Uterus (tissue), 4 donors: Measurements from ENCODE around the gene PRKN. TPM values are rescaled to one million over a fixed set of nuclear protein-coding genes. Genes with fewer than 3 reads are reported as not detected.

Source experiments
- DNase-seq, 2 donors: peaks; one replicate each; pipeline ENCODE4 v3.0.0-alpha.2; 2019 to 2020
- H3K27ac ChIP-seq, 2 donors: fragments of 200-600 bp; sonication (generic); 1 replicate in 1 of 2; 2 replicates in 1 of 2; pipeline ENCODE4 v1.5.1; 2016 to 2018
- H3K27me3 ChIP-seq, 2 donors: fragments of 200-600 bp; sonication (generic); one replicate each; pipeline ENCODE4 v1.5.1; 2018 to 2019; ENCODE audit warnings: control low read depth in 1 of 2
- H3K36me3 ChIP-seq, 2 donors: fragments of 200-600 bp; sonication (generic); one replicate each; pipeline ENCODE4 v1.5.1; 2019; ENCODE audit warnings: control low read depth in 1 of 2
- H3K4me1 ChIP-seq, 2 donors: fragments of 200-600 bp; sonication (generic); one replicate each; pipeline ENCODE4 v1.5.1; 2018 to 2019; ENCODE audit warnings: control low read depth in 1 of 2
- H3K4me3 ChIP-seq, 2 donors: fragments of 200-600 bp; sonication (generic); 1 replicate in 1 of 2; 2 replicates in 1 of 2; pipeline ENCODE4 v1.5.1; 2018 to 2019; ENCODE audit warnings: mild to moderate bottlenecking in 1 of 2
- H3K9me3 ChIP-seq, 2 donors: fragments of 200-600 bp; sonication (generic); one replicate each; pipeline ENCODE4 v1.5.1; 2019; ENCODE audit warnings: control low read depth in 1 of 2
- CTCF ChIP-seq, 4 experiments: fragments of 200-600 bp in 2 of 4; fragments of 450-650 bp in 2 of 4; sonication (generic) in 2 of 4; IDR thresholded peaks; one replicate each; pipeline ENCODE4 v1.5.1; 2016 to 2019; ENCODE audit warnings: antibody characterized with exemption in 4 of 4, mild to moderate bottlenecking in 2 of 4, moderate library complexity in 1 of 4
- POLR2A ChIP-seq, 2 donors: fragments of 450-650 bp; IDR thresholded peaks; one replicate each; pipeline ENCODE4 v1.6.1; 2016; ENCODE audit warnings: antibody characterized with exemption in 2 of 2, mild to moderate bottlenecking in 1 of 2, moderate library complexity in 1 of 2
- intact Hi-C: fragments of 100-400 bp; cut with DNase I; formaldehyde crosslinking; loops from one replicate; pipeline ENCODE4 v1.15.1; 2023; ENCODE audit warnings: low total_unique reads
- total RNA-seq, 4 donors: library from RNA; depleted of rRNA in 3 of 4; stranded (reverse); fragments of >200 nt in 3 of 4; gene quantifications; one replicate each; pipeline versions ENCODE4 v1.1.0 to v1.2.4, GENCODE V29; 2014 to 2023
- donor health status: DM: yes; HTN: yes; CAD: no.

The PRKN gene
- total RNA-seq, 4 donors from 2014 or later = 10.2 to 21.3 (median 13.1) TPM

GRCh38 chr6:162702446-162702845 is 25.1 kb downstream of the PRKN start:
- no peaks in the 10 kb centered on the region for H3K27me3 ChIP-seq
- no peaks in the 10 kb centered on the region for H3K9me3 ChIP-seq
- H3K4me3 ChIP-seq = no peak overlapping the region
- no peaks in the 10 kb centered on the region for H3K36me3 ChIP-seq
- no peaks in the 10 kb centered on the region for H3K4me1 ChIP-seq
- no peak overlapping the region for H3K27ac ChIP-seq
- intact Hi-C loops = no loop called here
- no peak for DNase-seq
- no peak for TF ChIP-seq CTCF (IDR thresholded peaks at IDR 0.05)
- no peak for TF ChIP-seq POLR2A (IDR thresholded peaks at IDR 0.05)

- H3K27ac ChIP-seq = no peak overlapping the region
- H3K36me3 ChIP-seq = no peaks in the 10 kb centered on the region
- no peak for DNase-seq
- TF ChIP-seq POLR2A (IDR thresholded peaks at IDR 0.05) (no peak), CTCF (IDR thresholded peaks at IDR 0.05) (no peak)
- H3K27me3 ChIP-seq = no peaks in the 10 kb centered on the region
- intact Hi-C loops = no loop called here
- H3K4me3 ChIP-seq = no peak overlapping the region
- no peaks in the 10 kb centered on the region for H3K4me1 ChIP-seq
- no peaks in the 10 kb centered on the region for H3K9me3 ChIP-seq
These were observed 26.0 kb downstream of the PRKN start for GRCh38 chr6:162701551-162701950.

GRCh38 chr6:162700966-162701365 is 26.6 kb downstream of the PRKN start:
- intact Hi-C loops = no loop called here
- Histone ChIP-seq H3K27ac (no peak overlapping the region), H3K4me1 (no peaks in the 10 kb centered on the region), H3K4me3 (no peak overlapping the region), H3K9me3 (no peaks in the 10 kb centered on the region), H3K27me3 (no peaks in the 10 kb centered on the region), H3K36me3 (no peaks in the 10 kb centered on the region)
- TF ChIP-seq CTCF (IDR thresholded peaks at IDR 0.05) = no peak
- no peak for TF ChIP-seq POLR2A (IDR thresholded peaks at IDR 0.05)
- no peak for DNase-seq

- no peaks in the 10 kb centered on the region for H3K36me3 ChIP-seq
- no peak for DNase-seq
- H3K9me3 ChIP-seq = no peaks in the 10 kb centered on the region
- intact Hi-C loops = no loop called here
- H3K27me3 ChIP-seq = no peaks in the 10 kb centered on the region
- no peak overlapping the region for H3K27ac ChIP-seq
- no peak overlapping the region for H3K4me3 ChIP-seq
- H3K4me1 ChIP-seq = no peaks in the 10 kb centered on the region
- TF ChIP-seq POLR2A (IDR thresholded peaks at IDR 0.05) (no peak), CTCF (IDR thresholded peaks at IDR 0.05) (no peak)
These were observed 27.6 kb downstream of the PRKN start for GRCh38 chr6:162699961-162700360.

GRCh38 chr6:162698440-162698839 is 29.1 kb downstream of the PRKN start:
- no peak for TF ChIP-seq CTCF (IDR thresholded peaks at IDR 0.05)
- no peak for TF ChIP-seq POLR2A (IDR thresholded peaks at IDR 0.05)
- intact Hi-C loops = no loop called here
- Histone ChIP-seq H3K4me1 (no peaks in the 10 kb centered on the region), H3K9me3 (no peaks in the 10 kb centered on the region), H3K27me3 (no peaks in the 10 kb centered on the region), H3K4me3 (no peak overlapping the region), H3K27ac (no peak overlapping the region), H3K36me3 (no peaks in the 10 kb centered on the region)
- DNase-seq = no peak
